TTC549 (cell line): Measurements from ENCODE around the gene NKAIN2.

Experiments used
- FAIRE-seq: peaks from 2 replicates; lab custom pipeline; 2012; peaks lifted over from hg19 to GRCh38; lab: Jason Lieb, UNC

Gene NKAIN2

GRCh38 chr6:124033501-124033900 is 229.8 kb downstream of the NKAIN2 start:
- FAIRE-seq = no peak

- no peak for FAIRE-seq
Observed at GRCh38 chr6:124036384-124036783, 232.7 kb downstream of the NKAIN2 start.

- no peak for FAIRE-seq
Observed at GRCh38 chr6:124040655-124041054, 237.0 kb downstream of the NKAIN2 start.

GRCh38 chr6:124052120-124052519 is 248.5 kb downstream of the NKAIN2 start:
- no peak for FAIRE-seq

GRCh38 chr6:124053315-124053714 is 249.7 kb downstream of the NKAIN2 start:
- FAIRE-seq = no peak

GRCh38 chr6:124054034-124054433 is 250.4 kb downstream of the NKAIN2 start:
- FAIRE-seq = no peak

- no peak for FAIRE-seq
Observed at GRCh38 chr6:124055395-124055794, 251.7 kb downstream of the NKAIN2 start.

GRCh38 chr6:124055963-124056362 is 252.3 kb downstream of the NKAIN2 start:
- FAIRE-seq = no peak

GRCh38 chr6:124056407-124057334 is 253.0 kb downstream of the NKAIN2 start:
- FAIRE-seq = no peak

- no peak for FAIRE-seq
Observed at GRCh38 chr6:124057461-124057860, 253.8 kb downstream of the NKAIN2 start.

GRCh38 chr6:124064317-124065113 is 260.9 kb downstream of the NKAIN2 start:
- FAIRE-seq = no peak

- FAIRE-seq = no peak
Observed at GRCh38 chr6:124066269-124066668, 262.6 kb downstream of the NKAIN2 start.

GRCh38 chr6:124066946-124067552 is 263.4 kb downstream of the NKAIN2 start:
- no peak for FAIRE-seq

GRCh38 chr6:124069230-124069950 is 265.7 kb downstream of the NKAIN2 start:
- FAIRE-seq = no peak

- FAIRE-seq = no peak
Observed at GRCh38 chr6:124073021-124073420, 269.4 kb downstream of the NKAIN2 start.

GRCh38 chr6:124073820-124074587 is 270.3 kb downstream of the NKAIN2 start:
- no peak for FAIRE-seq

GRCh38 chr6:124074606-124075005 is 270.9 kb downstream of the NKAIN2 start:
- FAIRE-seq = no peak

GRCh38 chr6:124076336-124077048 is 272.8 kb downstream of the NKAIN2 start:
- no peak for FAIRE-seq

GRCh38 chr6:124078169-124078568 is 274.5 kb downstream of the NKAIN2 start:
- no peak for FAIRE-seq

GRCh38 chr6:124080483-124080882 is 276.8 kb downstream of the NKAIN2 start:
- FAIRE-seq = no peak

GRCh38 chr6:124090491-124090890 is 286.8 kb downstream of the NKAIN2 start:
- no peak for FAIRE-seq
